Neuronal stem cell (in vitro differentiated cells): ENCODE measurements around the gene KIT.
A peak's percentile ranks its signal among the peaks of the same experiment; 100 is the strongest.

Experiments
- DNase-seq: peaks from one replicate; pipeline ENCODE4 v3.0.0-alpha.2; 2013; ENCODE audit warnings: low spot score
- H2AFZ ChIP-seq: one replicate; pipeline ENCODE4 v1.6.1; 2013; ENCODE audit warnings: mild to moderate bottlenecking, low read length, inconsistent platforms
- H2AK5ac ChIP-seq: 2 replicates; pipeline ENCODE4 v1.6.1; 2013; ENCODE audit warnings: low read depth, mild to moderate bottlenecking, inconsistent platforms, low read length, moderate library complexity, mixed read lengths
- H2BK120ac ChIP-seq: 2 replicates; pipeline ENCODE4 v1.6.1; 2013; ENCODE audit warnings: low read depth, mild to moderate bottlenecking, inconsistent platforms, low read length, moderate library complexity, mixed read lengths
- H2BK12ac ChIP-seq: one replicate; pipeline ENCODE4 v1.6.1; 2013; ENCODE audit warnings: low read length, inconsistent platforms
- H2BK15ac ChIP-seq: 2 replicates; pipeline ENCODE4 v1.6.1; 2013; ENCODE audit warnings: mild to moderate bottlenecking, low read length, inconsistent platforms, mixed read lengths
- H2BK5ac ChIP-seq: one replicate; pipeline ENCODE4 v1.6.1; 2013; ENCODE audit warnings: inconsistent platforms, mild to moderate bottlenecking, low read length, moderate library complexity
- H3K14ac ChIP-seq: one replicate; pipeline ENCODE4 v1.6.1; 2013; ENCODE audit warnings: low read length, inconsistent platforms
- H3K18ac ChIP-seq: 2 replicates; pipeline ENCODE4 v1.6.1; 2013; ENCODE audit warnings: low read length, inconsistent platforms
- H3K23ac ChIP-seq: 2 replicates; pipeline ENCODE4 v1.6.1; 2013; ENCODE audit warnings: low read depth, mild to moderate bottlenecking, mixed read lengths, low read length, inconsistent platforms; ENCODE audit not compliant: poor library complexity
- H3K27ac ChIP-seq: replicated peaks from 3 replicates; pipeline ENCODE4 v1.5.1; 2013; ENCODE audit warnings: low read length, inconsistent platforms
- H3K27me3 ChIP-seq, 3 experiments: 2 replicates each; pipeline ENCODE4 v1.6.1; 2013; ENCODE audit warnings: low read length in 3 of 3, mild to moderate bottlenecking in 2 of 3, inconsistent platforms in 1 of 3, low read depth in 1 of 3, mixed read lengths in 1 of 3, moderate library complexity in 1 of 3; ENCODE audit not compliant: control insufficient read depth in 3 of 3, insufficient read depth in 3 of 3
- H3K36me3 ChIP-seq, 2 donors: replicated peaks in 1 of 2; 2 replicates each; pipeline ENCODE4 v1.6.1; 2013; ENCODE audit warnings: low read length in 2 of 2; ENCODE audit not compliant: control insufficient read depth in 2 of 2, insufficient read depth in 2 of 2
- H3K4ac ChIP-seq: 2 replicates; pipeline ENCODE4 v1.6.1; 2013; ENCODE audit warnings: inconsistent platforms, mild to moderate bottlenecking, low read length, moderate library complexity
- H3K4me1 ChIP-seq, 2 donors: 1 replicate in 1 of 2; 2 replicates in 1 of 2; pipeline ENCODE4 v1.6.1; 2013; ENCODE audit warnings: low read length in 2 of 2, low read depth in 1 of 2; ENCODE audit not compliant: control insufficient read depth in 2 of 2, insufficient read depth in 1 of 2
- H3K4me2 ChIP-seq: one replicate; pipeline ENCODE4 v1.6.1; 2013; ENCODE audit warnings: mild to moderate bottlenecking, low read length, inconsistent platforms; ENCODE audit not compliant: insufficient read depth, poor library complexity, severe bottlenecking
- H3K4me3 ChIP-seq, 2 donors: 2 replicates each; pipeline ENCODE4 v1.5.1; 2013; ENCODE audit warnings: low read length in 2 of 2, mild to moderate bottlenecking in 2 of 2, inconsistent platforms in 1 of 2, moderate library complexity in 1 of 2
- H3K79me1 ChIP-seq: one replicate; pipeline ENCODE4 v1.6.1; 2013; ENCODE audit warnings: low read depth, mild to moderate bottlenecking, inconsistent platforms, low read length, moderate library complexity
- H3K9ac ChIP-seq: one replicate; pipeline ENCODE4 v1.6.1; 2013; ENCODE audit warnings: mild to moderate bottlenecking, low read depth, low read length, inconsistent platforms; ENCODE audit not compliant: poor library complexity
- H3K9me3 ChIP-seq, 2 donors: replicated peaks in 1 of 2; 2 replicates each; pipeline versions ENCODE3 to v1.6.1; 2013; ENCODE audit warnings: low read length in 2 of 2, mild to moderate bottlenecking in 2 of 2, inconsistent platforms in 1 of 2, low read depth in 1 of 2, mixed read lengths in 1 of 2, moderate library complexity in 1 of 2; ENCODE audit not compliant: control insufficient read depth in 2 of 2, insufficient read depth in 1 of 2
- H4K8ac ChIP-seq: one replicate; pipeline ENCODE4 v1.6.1; 2013; ENCODE audit warnings: low read depth, mild to moderate bottlenecking, inconsistent platforms, low read length, moderate library complexity
- H4K91ac ChIP-seq: one replicate; pipeline ENCODE4 v1.6.1; 2013; ENCODE audit warnings: low read length, low read depth, mild to moderate bottlenecking, inconsistent platforms; ENCODE audit not compliant: poor library complexity
- WGBS, 2 donors: extraction: QIAGEN DNeasy Blood & Tissue Kit; methylation state at CpG; one replicate each; pipeline ENCODE4 v1.1.7; 2013; ENCODE audit warnings: missing lambda C conversion rate in 2 of 2, mixed read lengths in 1 of 2; ENCODE audit not compliant: insufficient read length in 2 of 2, insufficient replicate concordance in 1 of 2; ENCODE audit errors: extremely low coverage in 2 of 2; 5-methylcytosine and 5-hydroxymethylcytosine counted together

The KIT gene

GRCh38 chr4:54669831-54670230 lies 12.1 kb downstream of the KIT start:
- Histone ChIP-seq H4K91ac (no peak overlapping the region), H3K4ac (no peak overlapping the region), H3K9ac (no peak overlapping the region), H3K23ac (no peak overlapping the region), H3K4me3 (no peak overlapping the region), H3K18ac (no peak overlapping the region), H2BK120ac (no peak overlapping the region), H2BK5ac (no peak overlapping the region), H3K4me1 (peaks cover 0 to 2% of the 10 kb centered on the region in 2 donors), H3K4me2 (no peak overlapping the region), H3K27ac (no peak overlapping the region), H2BK15ac (no peak overlapping the region), H3K14ac (no peak overlapping the region), H3K27me3 (no peaks in the 10 kb centered on the region), H2AK5ac (no peak overlapping the region), H3K9me3 (no peaks in the 10 kb centered on the region), H2AFZ (no peak overlapping the region), H4K8ac (no peak overlapping the region), H3K36me3 (no peaks in the 10 kb centered on the region), H3K79me1 (no peaks in the 10 kb centered on the region), H2BK12ac (no peak overlapping the region)
- WGBS, 2 donors: no CpG with 5 or more reads among the region's 1 CpG
- no peak for DNase-seq

- Histone ChIP-seq H2AK5ac (no peak overlapping the region), H3K27me3 (no peaks in the 10 kb centered on the region)
- no peak for DNase-seq
Observed at GRCh38 chr4:54675721-54676461, 18.1 kb downstream of the KIT start.

GRCh38 chr4:54676658-54677057 lies 18.9 kb downstream of the KIT start:
- H3K9me3 ChIP-seq: peaks cover 0 to 1% of the 10 kb centered on the region in 2 donors
- H3K4me2 ChIP-seq: no peak overlapping the region
- no peak overlapping the region for H3K4ac ChIP-seq
- H3K18ac ChIP-seq: peak overlapping the region; percentile 8
- H2AK5ac ChIP-seq: no peak overlapping the region
- H4K91ac ChIP-seq: no peak overlapping the region
- no peak overlapping the region for H2BK12ac ChIP-seq
- H3K27ac ChIP-seq: no peak overlapping the region
- no peak overlapping the region for H2BK120ac ChIP-seq
- H4K8ac ChIP-seq: no peak overlapping the region
- peaks cover 1% of the 10 kb centered on the region for H3K79me1 ChIP-seq
- H3K4me1 ChIP-seq: peaks cover 10 to 11% of the 10 kb centered on the region in 2 donors
- no peaks in the 10 kb centered on the region for H3K36me3 ChIP-seq
- H3K27me3 ChIP-seq: no peaks in the 10 kb centered on the region
- H3K23ac ChIP-seq: no peak overlapping the region
- H2BK5ac ChIP-seq: no peak overlapping the region
- no CpG with 5 or more reads among the region's 5 CpGs for WGBS, 2 donors
- no peak overlapping the region for H3K9ac ChIP-seq
- H3K4me3 ChIP-seq: no peak overlapping the region
- no peak overlapping the region for H2BK15ac ChIP-seq
- no peak overlapping the region for H3K14ac ChIP-seq
- H2AFZ ChIP-seq: no peak overlapping the region
- no peak for DNase-seq

More at GRCh38 chr4:54675721-54676461, 18.1 kb downstream of the KIT start:
- H3K36me3 ChIP-seq: no peaks in the 10 kb centered on the region
- H2BK120ac ChIP-seq: no peak overlapping the region
- no peak overlapping the region for H3K27ac ChIP-seq
- peak overlapping the region; percentile 21 for H2AFZ ChIP-seq
- H3K14ac ChIP-seq: no peak overlapping the region
- no peak overlapping the region for H3K18ac ChIP-seq
- H2BK15ac ChIP-seq: no peak overlapping the region
- H3K9me3 ChIP-seq: peaks cover 0 to 1% of the 10 kb centered on the region in 2 donors
- no peak overlapping the region for H2BK5ac ChIP-seq
- no peak overlapping the region for H3K4ac ChIP-seq
- H3K9ac ChIP-seq: no peak overlapping the region
- no peak overlapping the region for H2BK12ac ChIP-seq
- no peak overlapping the region for H3K4me3 ChIP-seq
- no peak overlapping the region for H3K23ac ChIP-seq
- H3K4me1 ChIP-seq: peaks cover 8% of the 10 kb centered on the region in 2 donors
- no peak overlapping the region for H4K91ac ChIP-seq
- no peak overlapping the region for H4K8ac ChIP-seq
- no peak overlapping the region for H3K4me2 ChIP-seq
- WGBS, 2 donors: no CpG with 5 or more reads among the region's 12 CpGs
- peaks cover 1% of the 10 kb centered on the region for H3K79me1 ChIP-seq

- H3K4me2 ChIP-seq: no peak overlapping the region
- H2AK5ac ChIP-seq: no peak overlapping the region
- no peaks in the 10 kb centered on the region for H3K36me3 ChIP-seq
- H3K9ac ChIP-seq: no peak overlapping the region
- no peak overlapping the region for H3K4ac ChIP-seq
- H3K79me1 ChIP-seq: peaks cover 1% of the 10 kb centered on the region
- WGBS, 2 donors: no CpG with 5 or more reads among the region's 3 CpGs
- no peak overlapping the region for H2BK120ac ChIP-seq
- H4K8ac ChIP-seq: no peak overlapping the region
- no peaks in the 10 kb centered on the region for H3K27me3 ChIP-seq
- H3K4me3 ChIP-seq: no peak overlapping the region
- no peak overlapping the region for H3K18ac ChIP-seq
- DNase-seq: no peak
- peaks cover 0 to 1% of the 10 kb centered on the region in 2 donors for H3K9me3 ChIP-seq
- H3K23ac ChIP-seq: no peak overlapping the region
- peaks cover 10 to 11% of the 10 kb centered on the region in 2 donors for H3K4me1 ChIP-seq
- H3K27ac ChIP-seq: no peak overlapping the region
- no peak overlapping the region for H2BK15ac ChIP-seq
- no peak overlapping the region for H2BK12ac ChIP-seq
- H4K91ac ChIP-seq: no peak overlapping the region
- H3K14ac ChIP-seq: no peak overlapping the region
- H2AFZ ChIP-seq: no peak overlapping the region
- no peak overlapping the region for H2BK5ac ChIP-seq
Observed at GRCh38 chr4:54677416-54677815, 19.7 kb downstream of the KIT start.
